ENCODE measurements around the gene PSMA6.

The PSMA6 gene

DNA sequence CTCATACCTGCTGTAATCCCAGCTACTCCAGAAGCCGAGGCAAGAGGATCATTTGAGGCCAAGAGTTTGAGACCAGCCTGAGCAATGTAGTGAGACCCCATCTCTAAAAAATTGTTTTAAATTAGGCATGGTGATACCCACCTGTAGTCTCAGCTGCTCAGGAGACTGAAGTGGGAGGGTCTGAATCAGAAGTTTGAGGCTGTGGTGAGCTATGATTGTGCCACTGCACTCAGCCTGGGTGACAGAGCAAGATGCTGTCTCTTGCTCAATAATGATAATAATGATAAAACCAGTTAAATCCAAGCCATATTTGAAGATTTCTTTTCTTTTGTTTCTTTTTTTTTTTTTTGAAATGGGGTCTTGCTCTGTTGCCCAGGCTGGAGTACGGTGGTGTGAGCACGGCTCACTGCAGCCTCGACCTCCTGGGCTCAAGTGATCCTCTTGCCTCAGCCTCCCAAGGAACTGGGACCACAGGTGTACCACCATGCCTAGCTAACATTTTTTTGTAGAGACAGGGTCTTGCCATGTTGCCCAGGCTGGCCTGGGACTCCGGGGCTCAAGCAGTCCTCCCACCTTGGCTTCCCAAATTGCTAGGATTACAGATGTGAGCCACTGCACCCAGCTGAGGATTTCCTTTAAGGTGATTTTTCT is 12.8 kb downstream of the PSMA6 start:
- no peak for TF ChIP-seq JUND (IDR thresholded peaks at IDR 0.05; ENCODE audit: low read depth)
- DNase-seq (ENCODE audit: low read depth in 1 of 2, low spot score in 1 of 2) = no peak
- in situ Hi-C loops (cut with HindIII; ENCODE audit: low pct_unique_long_range_greater_than_20kb, low sequenced_read_pairs) = no loop called here

DNA sequence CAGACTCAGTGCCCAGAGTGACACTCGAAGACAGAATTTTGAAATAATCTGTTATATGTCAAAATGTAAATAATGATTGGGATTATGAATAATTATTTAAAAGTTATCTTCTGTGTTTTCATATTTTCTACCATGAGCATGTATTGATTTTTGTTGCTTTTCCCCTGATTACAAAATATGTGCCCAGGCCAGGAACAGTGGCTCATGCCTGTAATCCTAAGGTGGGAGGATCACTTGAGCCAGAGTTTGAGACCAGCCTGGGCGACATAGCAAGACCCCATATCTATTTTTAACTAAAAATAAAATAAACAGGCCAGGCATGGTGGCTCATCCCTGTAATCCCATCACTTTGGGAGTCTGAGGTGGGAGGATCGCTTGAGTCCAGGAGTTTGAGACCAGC is 13.5 kb downstream of the PSMA6 start:
- in situ Hi-C loops (cut with HindIII; ENCODE audit: low pct_unique_long_range_greater_than_20kb, low sequenced_read_pairs) = no loop called here
- DNase-seq (ENCODE audit: low read depth in 1 of 2, low spot score in 1 of 2) = no peak
- TF ChIP-seq JUND (IDR thresholded peaks at IDR 0.05; ENCODE audit: low read depth) = no peak

DNA sequence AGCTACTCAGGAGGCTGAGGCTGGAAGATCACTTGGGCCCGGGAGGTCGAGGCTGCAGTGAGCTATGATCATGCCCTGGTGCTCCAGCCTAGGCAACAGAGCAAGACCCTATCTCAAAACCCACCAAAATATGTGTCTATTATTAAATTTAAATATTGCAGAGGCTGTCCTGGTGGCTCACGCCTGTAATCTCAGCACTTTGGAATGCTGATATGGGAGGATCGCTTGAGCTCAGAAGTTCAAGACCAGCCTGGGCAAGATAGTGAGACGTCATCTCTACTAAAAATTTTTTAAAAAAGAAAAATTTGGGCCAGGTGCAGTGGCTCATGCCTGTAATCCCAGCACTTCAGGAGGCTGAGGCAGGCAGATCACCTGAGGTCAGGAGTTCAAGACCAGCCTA is 13.9 kb downstream of the PSMA6 start:
- in situ Hi-C loops (cut with HindIII; ENCODE audit: low pct_unique_long_range_greater_than_20kb, low sequenced_read_pairs) = no loop called here
- no peak for DNase-seq (ENCODE audit: low read depth in 1 of 2, low spot score in 1 of 2)
- no peak for TF ChIP-seq JUND (IDR thresholded peaks at IDR 0.05; ENCODE audit: low read depth)

DNA sequence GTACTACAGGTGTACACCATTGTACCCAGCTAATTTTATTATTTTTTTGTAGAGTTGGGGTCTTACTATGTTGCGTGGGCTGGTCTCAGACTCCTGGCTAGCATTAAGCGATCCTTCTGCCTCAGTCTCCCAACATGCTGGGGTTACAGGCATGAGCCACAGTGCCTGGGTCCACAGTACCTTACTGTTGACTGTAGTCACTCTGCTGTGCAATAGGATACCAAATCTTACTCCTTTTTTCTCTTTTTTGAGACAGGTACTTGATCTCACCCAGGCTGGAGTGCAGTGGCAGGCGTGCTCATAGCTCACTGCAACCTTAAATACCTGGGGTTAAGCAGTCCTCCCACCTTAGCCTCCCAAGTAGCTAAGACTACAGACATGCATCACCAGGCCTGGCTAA is 25.6 kb downstream of the PSMA6 start:
- TF ChIP-seq JUND (IDR thresholded peaks at IDR 0.05; ENCODE audit: low read depth) = no peak
- in situ Hi-C loops (cut with HindIII; ENCODE audit: low pct_unique_long_range_greater_than_20kb, low sequenced_read_pairs) = no loop called here
- no peak for DNase-seq (ENCODE audit: low read depth in 1 of 2, low spot score in 1 of 2)

DNA sequence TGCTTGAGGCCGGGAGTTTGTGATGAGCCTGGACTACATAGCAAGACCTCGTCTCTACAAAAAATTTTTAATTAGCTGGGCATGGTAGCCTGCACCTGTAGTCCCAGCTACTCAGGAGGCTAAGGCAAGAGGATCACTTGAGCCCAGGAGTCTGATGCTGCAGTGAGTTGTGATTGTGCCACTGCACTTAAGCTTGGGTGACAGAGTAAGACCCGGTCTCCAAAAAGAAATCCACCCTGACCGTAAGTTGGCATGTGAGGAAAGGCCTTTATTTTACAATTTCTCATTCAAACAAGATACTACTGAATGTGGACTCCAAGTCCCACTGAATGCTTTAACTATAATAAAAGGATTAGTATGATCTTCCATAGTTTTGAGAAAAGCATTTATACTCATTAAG is 27.3 kb downstream of the PSMA6 start:
- DNase-seq (ENCODE audit: low read depth in 1 of 2, low spot score in 1 of 2) = no peak
- in situ Hi-C loops (cut with HindIII; ENCODE audit: low pct_unique_long_range_greater_than_20kb, low sequenced_read_pairs) = no loop called here
- TF ChIP-seq JUND (IDR thresholded peaks at IDR 0.05; ENCODE audit: low read depth) = no peak

DNA sequence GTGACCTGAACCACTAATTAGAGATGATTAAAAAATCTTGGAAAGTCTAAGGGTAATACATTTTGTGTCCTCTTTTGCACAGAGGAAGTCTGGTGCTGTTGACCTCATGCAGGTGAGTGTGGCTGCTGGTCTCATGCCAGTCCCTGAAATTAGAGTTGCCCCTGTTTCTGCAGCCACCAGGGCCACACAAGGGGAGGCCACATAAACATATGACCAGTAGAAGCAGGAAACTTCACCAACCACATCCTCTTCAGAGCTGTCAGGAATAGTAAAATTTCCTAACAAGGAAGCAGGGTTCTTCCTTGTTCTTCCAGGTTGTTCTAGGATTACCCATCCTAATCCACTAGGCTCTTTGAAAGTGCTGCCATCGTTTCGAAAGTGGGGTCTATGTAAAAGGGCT is 28.3 kb downstream of the PSMA6 start:
- no peak for DNase-seq (ENCODE audit: low read depth in 1 of 2, low spot score in 1 of 2)
- in situ Hi-C loops (cut with HindIII; ENCODE audit: low pct_unique_long_range_greater_than_20kb, low sequenced_read_pairs) = no loop called here
- TF ChIP-seq JUND (IDR thresholded peaks at IDR 0.05; ENCODE audit: low read depth) = no peak

DNA sequence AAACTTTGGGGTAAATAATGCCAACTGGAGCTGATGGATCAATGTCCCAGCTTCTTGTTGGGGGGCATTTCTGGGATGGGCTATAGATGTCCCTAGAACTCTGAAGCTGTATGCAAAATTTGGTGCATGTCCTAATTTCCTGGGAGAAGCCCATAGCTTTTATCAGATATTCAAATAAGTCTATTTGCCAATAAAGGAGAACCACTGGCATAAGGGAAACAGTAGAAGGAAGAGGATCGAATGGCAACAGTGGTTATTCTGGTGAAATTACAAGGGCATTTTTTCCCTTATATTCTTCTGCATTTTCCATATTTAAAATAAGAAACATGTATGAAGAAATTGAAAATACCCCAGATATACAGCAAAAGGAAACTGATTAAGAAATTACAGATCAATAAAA is 34.2 kb downstream of the PSMA6 start:
- DNase-seq (ENCODE audit: low read depth in 1 of 2, low spot score in 1 of 2) = no peak
- no peak for TF ChIP-seq JUND (IDR thresholded peaks at IDR 0.05; ENCODE audit: low read depth)
- in situ Hi-C loops (cut with HindIII; ENCODE audit: low pct_unique_long_range_greater_than_20kb, low sequenced_read_pairs) = no loop called here

DNA sequence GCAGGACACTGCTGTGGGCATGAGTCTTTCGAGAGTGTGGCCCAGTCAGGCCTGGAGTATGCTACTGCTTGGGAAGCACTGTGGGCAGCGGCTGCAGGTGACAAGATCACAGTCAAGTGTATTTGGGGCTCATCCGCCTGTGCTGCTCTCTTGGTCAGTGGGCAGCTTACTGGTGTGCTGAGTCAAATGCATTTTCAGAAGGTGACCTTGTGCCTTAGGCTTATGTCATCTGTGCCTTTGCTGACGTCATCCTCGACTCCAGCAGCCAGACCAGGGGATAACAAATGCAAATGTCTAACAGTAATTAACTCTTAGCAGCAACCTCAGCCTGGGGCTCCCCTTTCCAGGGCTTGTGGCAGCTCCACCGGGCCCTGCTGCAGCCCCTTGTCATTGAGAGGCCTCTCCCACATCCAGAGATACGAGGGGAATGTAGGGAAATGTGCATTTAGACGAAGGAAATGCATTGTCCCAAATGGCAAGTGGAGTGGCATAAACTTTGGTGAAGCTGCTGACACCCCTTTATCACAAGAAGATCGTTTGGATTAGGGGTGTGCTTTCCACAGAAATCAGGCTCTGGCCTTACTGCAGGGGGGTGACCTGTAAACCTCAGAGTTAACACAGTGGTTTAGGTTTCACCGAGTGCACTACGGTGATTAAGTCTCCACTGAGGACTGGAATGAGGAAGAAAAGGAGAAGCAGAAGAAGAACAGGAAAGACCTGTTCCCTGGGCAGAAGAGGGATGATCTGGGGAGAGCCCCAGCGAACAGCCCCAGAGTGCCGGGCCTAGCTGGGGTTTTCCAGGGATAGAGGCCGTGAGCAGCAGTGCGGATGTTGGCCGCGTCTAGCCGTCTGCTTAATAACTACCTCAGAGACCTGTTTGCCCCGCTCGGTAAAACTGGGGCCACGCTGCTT is 39.7 kb downstream of the PSMA6 start:
- in situ Hi-C loops (cut with HindIII; ENCODE audit: low pct_unique_long_range_greater_than_20kb, low sequenced_read_pairs) = no loop called here
- peak; percentile 61 to 97 for DNase-seq (ENCODE audit: low read depth in 1 of 2, low spot score in 1 of 2)
- TF ChIP-seq JUND (IDR thresholded peaks at IDR 0.05; ENCODE audit: low read depth) = no peak

DNA sequence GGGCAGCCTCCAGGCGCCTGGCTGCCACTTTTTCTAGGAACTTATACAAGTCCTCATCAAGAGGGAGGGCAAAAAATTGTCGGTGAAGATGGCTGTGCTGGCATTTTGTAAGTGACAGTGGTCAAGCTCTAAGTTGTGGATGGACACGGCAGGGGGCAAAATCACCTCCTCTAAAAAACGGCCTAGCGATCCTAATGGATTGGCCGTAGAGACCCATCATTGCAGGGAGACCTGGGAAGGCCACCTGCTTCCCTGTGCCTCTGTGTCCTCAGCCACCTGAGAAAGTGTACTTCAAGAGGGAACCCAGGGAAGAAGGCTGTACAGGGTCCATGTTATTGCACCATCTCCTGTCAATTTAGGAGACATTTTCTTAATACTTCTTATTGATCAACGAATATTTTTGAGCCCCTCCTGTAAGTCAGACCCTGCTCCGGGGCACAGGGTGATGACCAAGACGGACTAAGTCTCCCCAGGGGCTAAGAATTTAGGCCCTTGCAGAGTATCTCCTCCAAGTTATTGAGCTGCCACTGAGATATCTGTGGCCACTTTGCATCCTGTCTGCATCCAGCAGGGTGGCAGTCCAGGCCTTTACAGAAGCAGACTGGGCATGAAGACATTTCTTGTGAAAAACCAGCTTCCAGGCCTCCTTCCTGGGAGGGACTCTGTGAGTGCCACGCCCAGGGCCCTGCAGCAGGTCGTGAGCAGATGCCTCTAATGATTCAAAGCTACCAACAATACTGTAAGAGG is 40.5 kb downstream of the PSMA6 start:
- DNase-seq (ENCODE audit: low read depth in 1 of 2, low spot score in 1 of 2) = peak in 1 of 2 experiments; percentile 76
- TF ChIP-seq JUND (IDR thresholded peaks at IDR 0.05; ENCODE audit: low read depth) = no peak
- in situ Hi-C loops (cut with HindIII; ENCODE audit: low pct_unique_long_range_greater_than_20kb, low sequenced_read_pairs) = no loop called here

DNA sequence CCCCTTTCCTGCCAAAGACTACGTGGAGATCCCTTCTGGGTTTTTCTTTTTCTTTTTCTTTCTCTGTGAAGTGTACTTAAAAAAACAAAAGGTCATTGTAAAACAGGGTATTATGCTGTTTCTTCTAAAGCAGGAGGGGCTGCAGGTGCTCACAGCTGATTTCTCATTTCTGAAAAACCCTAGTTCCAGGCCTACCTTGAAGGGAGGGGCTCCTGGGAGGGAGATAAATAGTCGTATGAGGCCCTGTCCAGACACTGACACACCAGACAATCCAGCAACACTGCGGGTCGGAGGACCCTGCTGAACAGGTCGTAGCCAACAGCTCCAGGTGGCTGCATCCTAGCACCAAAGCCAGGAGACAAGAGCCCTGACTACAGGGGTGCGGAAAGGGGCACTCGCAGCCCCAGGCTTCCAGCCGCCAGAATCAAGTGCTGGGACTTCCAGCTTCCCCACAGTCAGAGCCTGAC is 41.1 kb downstream of the PSMA6 start:
- in situ Hi-C loops (cut with HindIII; ENCODE audit: low pct_unique_long_range_greater_than_20kb, low sequenced_read_pairs) = no loop called here
- no peak for DNase-seq (ENCODE audit: low read depth in 1 of 2, low spot score in 1 of 2)
- TF ChIP-seq JUND (IDR thresholded peaks at IDR 0.05; ENCODE audit: low read depth) = no peak

DNA sequence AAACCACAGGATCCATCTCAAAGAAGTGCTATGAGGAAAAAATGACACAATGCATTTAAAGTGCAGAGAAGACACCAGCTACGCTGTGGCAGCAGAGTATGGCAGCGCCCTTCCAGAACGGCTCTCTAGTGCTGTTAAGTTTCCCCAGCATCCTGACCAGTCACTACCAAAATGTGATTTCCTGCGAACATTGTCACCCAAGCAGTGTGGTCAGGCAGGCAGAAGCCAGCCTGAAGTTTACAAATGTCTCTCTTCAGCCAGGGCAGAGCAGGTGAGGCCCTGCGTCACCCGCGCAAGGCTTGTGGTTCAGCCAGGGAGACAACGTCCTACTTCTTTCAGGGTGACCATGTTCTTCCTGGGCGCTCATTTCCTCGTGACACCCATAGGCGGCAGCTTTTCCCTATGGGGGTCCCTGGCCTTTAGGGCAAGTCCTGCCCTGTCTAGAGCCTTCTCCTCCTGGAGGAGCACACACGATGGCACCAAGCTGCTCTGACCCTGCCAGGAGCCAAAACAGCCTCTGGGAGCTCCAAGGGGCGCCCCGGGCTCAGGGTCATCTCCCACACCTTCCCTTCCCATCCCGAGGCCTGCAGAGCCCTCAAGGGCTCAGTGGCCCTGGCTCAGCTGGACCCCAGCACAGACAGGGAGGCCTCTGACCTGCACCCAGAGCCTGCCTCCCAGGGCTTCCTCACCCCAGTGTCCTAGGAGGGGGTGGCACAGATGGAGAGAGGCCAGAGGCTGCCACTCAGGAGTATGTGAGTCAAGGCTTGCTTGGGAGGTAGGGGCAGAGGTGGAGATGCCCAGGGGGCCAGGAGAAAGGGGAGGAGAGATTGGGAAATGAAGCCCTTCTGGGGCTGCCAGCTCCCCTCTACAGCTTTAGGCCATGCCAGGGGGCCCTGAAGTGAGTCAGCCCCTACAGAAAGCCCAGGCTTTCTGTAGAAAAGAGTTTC is 41.9 kb downstream of the PSMA6 start:
- no peak for TF ChIP-seq JUND (IDR thresholded peaks at IDR 0.05; ENCODE audit: low read depth)
- peak in 1 of 2 experiments; percentile 37 for DNase-seq (ENCODE audit: low read depth in 1 of 2, low spot score in 1 of 2)
- in situ Hi-C loops (cut with HindIII; ENCODE audit: low pct_unique_long_range_greater_than_20kb, low sequenced_read_pairs) = no loop called here
